Measurements from ENCODE around the gene TBC1D20. TPM values are rescaled to one million over a fixed set of nuclear protein-coding genes. Genes with fewer than 3 reads are reported as not detected.

TBC1D20 gene
- total RNA-seq, 1 donor from 2014 or later, result 40.7 TPM

DNA sequence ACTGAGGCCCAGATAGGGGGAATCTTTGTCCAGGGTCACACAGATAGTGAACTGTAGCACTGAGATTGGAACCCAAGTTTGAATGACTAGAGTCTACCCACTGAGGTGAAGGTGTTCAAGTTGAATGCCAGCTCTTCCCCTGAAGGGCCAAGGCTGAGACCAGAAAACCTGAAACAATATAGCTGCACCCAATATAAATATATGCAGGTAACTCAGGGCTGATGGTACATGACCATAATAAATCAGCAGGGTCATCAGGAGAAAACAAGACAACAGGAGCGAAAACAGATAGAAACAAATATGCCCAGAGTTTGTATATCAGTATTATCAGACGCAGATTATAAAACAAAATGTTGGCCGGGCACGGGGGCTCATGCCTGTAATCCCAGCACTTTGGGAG is 58.2 kb downstream of the TBC1D20 start:
- no peak for DNase-seq (ENCODE audit: low read depth)
- H3K36me3 ChIP-seq (ENCODE audit: control insufficient read depth, insufficient read depth, low read length), result no peaks in the 10 kb centered on the region
- H3K4me3 ChIP-seq (ENCODE audit: low read depth, low read length), result no peak overlapping the region
- H3K27me3 ChIP-seq (ENCODE audit: control insufficient read depth, insufficient read depth, low read length), result no peaks in the 10 kb centered on the region
- TF ChIP-seq, protein P1, sequence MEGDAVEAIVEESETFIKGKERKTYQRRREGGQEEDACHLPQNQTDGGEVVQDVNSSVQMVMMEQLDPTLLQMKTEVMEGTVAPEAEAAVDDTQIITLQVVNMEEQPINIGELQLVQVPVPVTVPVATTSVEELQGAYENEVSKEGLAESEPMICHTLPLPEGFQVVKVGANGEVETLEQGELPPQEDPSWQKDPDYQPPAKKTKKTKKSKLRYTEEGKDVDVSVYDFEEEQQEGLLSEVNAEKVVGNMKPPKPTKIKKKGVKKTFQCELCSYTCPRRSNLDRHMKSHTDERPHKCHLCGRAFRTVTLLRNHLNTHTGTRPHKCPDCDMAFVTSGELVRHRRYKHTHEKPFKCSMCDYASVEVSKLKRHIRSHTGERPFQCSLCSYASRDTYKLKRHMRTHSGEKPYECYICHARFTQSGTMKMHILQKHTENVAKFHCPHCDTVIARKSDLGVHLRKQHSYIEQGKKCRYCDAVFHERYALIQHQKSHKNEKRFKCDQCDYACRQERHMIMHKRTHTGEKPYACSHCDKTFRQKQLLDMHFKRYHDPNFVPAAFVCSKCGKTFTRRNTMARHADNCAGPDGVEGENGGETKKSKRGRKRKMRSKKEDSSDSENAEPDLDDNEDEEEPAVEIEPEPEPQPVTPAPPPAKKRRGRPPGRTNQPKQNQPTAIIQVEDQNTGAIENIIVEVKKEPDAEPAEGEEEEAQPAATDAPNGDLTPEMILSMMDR (IDR thresholded peaks at IDR 0.05; ENCODE audit: insufficient read depth, low read length, poor library complexity, severe bottlenecking), result no peak

DNA sequence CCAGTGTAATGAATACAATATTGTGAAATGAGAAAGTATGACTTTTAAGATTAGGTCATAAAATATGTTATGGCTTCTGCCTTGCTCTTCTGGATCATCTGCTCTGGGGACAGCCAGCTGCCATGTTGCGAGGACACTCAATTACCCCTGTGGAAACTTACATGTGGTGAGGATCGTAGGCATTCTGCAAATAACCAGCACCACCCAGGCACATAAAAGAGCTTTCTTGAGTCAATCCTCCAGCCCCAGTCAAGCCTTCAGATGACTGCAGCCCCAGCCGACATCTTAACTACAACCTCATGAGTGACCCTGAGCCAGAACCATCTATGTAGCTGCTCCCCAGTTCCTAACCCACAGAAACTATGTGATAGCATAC is 58.8 kb downstream of the TBC1D20 start:
- DNase-seq (ENCODE audit: low read depth), result no peak
- no peak overlapping the region for H3K4me3 ChIP-seq (ENCODE audit: low read depth, low read length)
- H3K36me3 ChIP-seq (ENCODE audit: control insufficient read depth, insufficient read depth, low read length), result peaks cover 1% of the 10 kb centered on the region
- TF ChIP-seq, protein P1 (IDR thresholded peaks at IDR 0.05; ENCODE audit: insufficient read depth, low read length, poor library complexity, severe bottlenecking), result no peak
- H3K27me3 ChIP-seq (ENCODE audit: control insufficient read depth, insufficient read depth, low read length), result no peaks in the 10 kb centered on the region

DNA sequence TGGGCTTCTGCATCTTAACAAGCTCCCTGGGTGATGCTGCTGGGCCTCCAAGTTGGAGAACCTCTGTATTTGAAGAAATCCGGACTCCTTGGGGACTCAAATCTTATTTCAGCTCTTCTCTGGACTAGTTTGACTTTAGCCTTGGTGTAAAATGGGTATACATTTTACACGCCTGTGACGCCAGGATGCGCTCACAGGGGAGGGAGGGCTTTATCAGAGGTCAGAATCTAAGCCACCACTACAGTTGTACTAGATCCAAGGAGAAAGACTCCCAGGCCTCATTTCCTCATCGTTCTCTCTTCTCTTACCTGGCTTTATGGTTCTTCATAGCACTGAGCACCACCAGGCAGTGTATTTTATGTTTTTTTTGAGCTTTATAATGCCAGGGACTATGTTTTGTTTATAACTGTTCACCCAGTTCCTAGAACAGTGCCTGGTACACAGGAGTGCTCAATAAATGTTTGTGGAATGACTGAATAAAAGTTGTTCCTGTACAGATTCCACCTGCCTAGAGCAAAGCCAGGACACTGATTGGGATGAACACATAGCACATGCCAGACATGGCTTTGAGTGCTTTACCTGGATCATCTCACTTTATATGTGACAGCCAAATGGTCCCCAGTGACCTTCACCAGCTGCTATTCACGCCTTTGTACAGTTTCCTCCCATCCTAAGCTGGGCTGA is 59.3 kb downstream of the TBC1D20 start:
- no peak for DNase-seq (ENCODE audit: low read depth)
- H3K36me3 ChIP-seq (ENCODE audit: control insufficient read depth, insufficient read depth, low read length), result peaks cover 1% of the 10 kb centered on the region
- no peaks in the 10 kb centered on the region for H3K27me3 ChIP-seq (ENCODE audit: control insufficient read depth, insufficient read depth, low read length)
- TF ChIP-seq, protein P1 (IDR thresholded peaks at IDR 0.05; ENCODE audit: insufficient read depth, low read length, poor library complexity, severe bottlenecking), result no peak
- no peak overlapping the region for H3K4me3 ChIP-seq (ENCODE audit: low read depth, low read length)

DNA sequence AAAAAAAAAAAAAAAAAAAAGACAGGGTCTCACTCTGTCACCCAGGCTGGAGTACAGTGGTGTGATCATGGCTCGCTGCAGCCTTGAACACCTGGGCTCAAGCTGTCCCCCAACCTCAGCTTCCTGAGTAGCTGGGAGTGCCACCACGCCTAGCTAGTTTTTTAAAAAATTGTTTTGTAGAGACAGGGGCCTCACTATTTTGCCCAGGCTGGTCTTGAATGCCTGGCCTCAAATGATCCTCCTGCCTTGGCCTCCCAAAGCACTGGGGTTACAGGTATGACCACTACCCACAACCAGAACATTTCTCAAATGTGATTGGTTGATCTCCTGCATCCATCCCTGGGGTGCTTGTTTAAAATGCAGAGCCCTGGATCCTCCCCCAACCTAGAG is 59.8 kb downstream of the TBC1D20 start:
- TF ChIP-seq, protein P1 (IDR thresholded peaks at IDR 0.05; ENCODE audit: insufficient read depth, low read length, poor library complexity, severe bottlenecking), result no peak
- H3K27me3 ChIP-seq (ENCODE audit: control insufficient read depth, insufficient read depth, low read length), result no peaks in the 10 kb centered on the region
- H3K36me3 ChIP-seq (ENCODE audit: control insufficient read depth, insufficient read depth, low read length), result peaks cover 1% of the 10 kb centered on the region
- no peak for DNase-seq (ENCODE audit: low read depth)
- H3K4me3 ChIP-seq (ENCODE audit: low read depth, low read length), result no peak overlapping the region

DNA sequence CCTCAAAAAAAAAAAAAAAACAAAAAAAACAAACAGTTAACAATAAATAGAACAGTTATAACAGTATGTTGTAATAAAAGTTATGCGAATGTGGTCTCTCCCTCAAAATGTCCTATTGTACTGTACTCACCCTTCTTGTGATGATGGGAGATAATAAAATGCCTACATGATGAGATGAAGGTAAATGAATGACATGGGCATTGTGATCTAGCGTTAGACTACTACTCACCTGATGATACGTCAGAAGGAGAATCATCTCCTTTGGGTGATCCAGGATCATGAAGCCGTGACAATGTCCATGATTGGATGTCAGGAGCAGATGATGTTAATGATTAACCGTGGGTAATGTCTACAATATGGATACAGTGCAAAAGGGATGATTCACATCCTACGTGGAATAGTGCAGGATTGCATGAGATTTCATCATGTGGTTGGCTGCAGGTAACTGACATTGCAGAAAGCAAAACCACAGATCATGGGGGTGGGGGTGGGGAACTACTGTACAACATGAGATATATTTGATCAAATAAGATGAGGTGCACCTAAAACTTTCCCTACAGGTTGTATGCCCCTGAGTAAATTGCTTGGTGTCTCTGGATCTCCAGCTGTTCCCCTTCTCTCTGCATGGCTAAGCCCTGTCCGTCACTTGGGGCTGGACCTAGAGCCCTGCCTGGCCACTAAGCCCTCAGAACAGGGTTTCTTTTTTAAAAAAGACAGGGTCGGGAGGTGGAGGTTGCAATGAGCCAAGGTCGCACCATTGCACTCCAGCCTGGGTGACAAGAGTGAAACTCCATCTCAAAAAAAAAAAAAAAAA is 60.4 kb downstream of the TBC1D20 start:
- Histone ChIP-seq H3K36me3 (ENCODE audit: control insufficient read depth, insufficient read depth, low read length) (peaks cover 1% of the 10 kb centered on the region), H3K27me3 (ENCODE audit: control insufficient read depth, insufficient read depth, low read length) (no peaks in the 10 kb centered on the region), H3K4me3 (ENCODE audit: low read depth, low read length) (no peak overlapping the region)
- TF ChIP-seq, protein P1 (IDR thresholded peaks at IDR 0.05; ENCODE audit: insufficient read depth, low read length, poor library complexity, severe bottlenecking), result no peak
- peak; percentile 100 for DNase-seq (ENCODE audit: low read depth)

Data from kidney epithelial cell (primary cell).